Measurements from ENCODE around the gene SV2C.
"Not testable (repeated sequence)": the region's sequence is repeated elsewhere in the genome, so short reads cannot be mapped to it uniquely, and the experiment has no call there.

Gene SV2C

GRCh38 chr5:76197726-76198125, 114.5 kb downstream of the SV2C start:
- in situ Hi-C loops (cut with HindIII; ENCODE audit: low sequenced_read_pairs) = no loop called here

GRCh38 chr5:76199336-76200318, 116.4 kb downstream of the SV2C start:
- in situ Hi-C loops (cut with HindIII; ENCODE audit: low sequenced_read_pairs) = no loop called here

GRCh38 chr5:76202182-76202581, 119.0 kb downstream of the SV2C start:
- in situ Hi-C loops (cut with HindIII; ENCODE audit: low sequenced_read_pairs) = no loop called here

DNA sequence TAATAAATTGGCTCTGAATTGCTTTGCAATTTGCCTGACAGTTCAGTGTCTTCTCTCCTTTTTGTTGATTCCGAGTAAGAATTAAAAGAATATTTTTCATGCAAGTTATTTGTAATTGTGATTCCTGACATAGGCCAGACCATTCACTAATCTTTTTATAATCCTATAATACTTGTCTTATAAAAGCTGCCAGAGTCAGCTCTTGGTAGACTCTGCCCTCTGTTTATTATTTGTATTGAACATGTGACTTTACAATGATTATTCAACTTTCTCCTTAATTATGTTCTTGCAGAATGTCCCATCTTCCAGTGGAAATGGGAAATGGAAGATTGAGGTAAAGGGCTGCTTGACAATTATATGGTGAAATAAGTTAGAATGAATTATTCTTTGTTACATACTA, 121.0 kb downstream of the SV2C start:
- in situ Hi-C loops (cut with HindIII; ENCODE audit: low sequenced_read_pairs) = no loop called here

- in situ Hi-C loops (cut with HindIII; ENCODE audit: low sequenced_read_pairs) = no loop called here
Measured at GRCh38 chr5:76204713-76205112, 121.5 kb downstream of the SV2C start.

GRCh38 chr5:76207120-76207519, 123.9 kb downstream of the SV2C start:
- in situ Hi-C loops (cut with HindIII; ENCODE audit: low sequenced_read_pairs) = no loop called here

- in situ Hi-C loops (cut with HindIII; ENCODE audit: low sequenced_read_pairs) = no loop called here
Measured at GRCh38 chr5:76209297-76209696, 126.1 kb downstream of the SV2C start.

DNA sequence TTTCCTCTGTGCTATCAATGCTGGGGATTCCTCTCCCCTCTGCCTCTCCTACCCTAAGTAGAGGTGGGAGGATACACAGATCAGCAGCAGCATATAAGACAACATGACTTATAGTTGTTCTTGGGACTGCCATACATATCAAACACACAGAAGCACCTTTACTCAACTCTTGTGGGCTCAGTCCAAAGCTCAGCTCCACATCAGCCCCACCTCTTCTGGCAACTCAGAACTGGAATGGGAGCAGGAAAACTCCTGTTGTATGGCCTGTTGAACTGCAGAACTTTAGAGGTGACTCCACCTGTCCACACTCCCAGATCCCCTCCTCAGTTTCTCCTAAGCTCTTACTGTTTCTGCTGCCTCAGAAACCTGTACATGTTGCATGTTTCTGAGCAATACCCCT, 127.8 kb downstream of the SV2C start:
- in situ Hi-C loops (cut with HindIII; ENCODE audit: low sequenced_read_pairs) = loop anchor here (5.0 kb wide), 1 partner anchor 84 kb away; no protein-coding TSS in a partner anchor

- in situ Hi-C loops (cut with HindIII; ENCODE audit: low sequenced_read_pairs) = loop anchor here (5.0 kb wide), 1 partner anchor 87 kb away; no protein-coding TSS in a partner anchor
Measured at GRCh38 chr5:76213858-76214257, 130.7 kb downstream of the SV2C start.

DNA sequence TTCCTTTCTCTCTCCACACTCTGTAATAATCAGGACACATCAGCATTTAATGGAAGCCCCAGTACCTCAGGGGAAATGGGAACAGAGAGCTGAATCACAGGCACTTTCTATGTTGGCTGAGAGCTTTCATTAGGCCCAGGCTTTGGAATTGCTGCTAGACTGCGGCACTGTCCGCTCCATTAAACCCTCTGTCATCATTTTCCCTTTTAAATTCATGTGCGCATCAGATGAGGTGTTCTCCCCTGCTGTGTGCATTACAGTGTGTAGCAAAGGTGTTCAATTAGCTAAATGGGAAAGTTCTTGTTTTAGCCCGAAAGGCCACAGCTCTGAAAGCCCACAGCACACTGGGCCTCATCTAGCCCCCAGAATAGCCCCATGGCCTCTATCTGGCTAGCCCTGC, 133.6 kb downstream of the SV2C start:
- in situ Hi-C loops (cut with HindIII; ENCODE audit: low sequenced_read_pairs) = no loop called here

GRCh38 chr5:76219636-76220035, 136.5 kb downstream of the SV2C start:
- in situ Hi-C loops (cut with HindIII; ENCODE audit: low sequenced_read_pairs) = no loop called here

DNA sequence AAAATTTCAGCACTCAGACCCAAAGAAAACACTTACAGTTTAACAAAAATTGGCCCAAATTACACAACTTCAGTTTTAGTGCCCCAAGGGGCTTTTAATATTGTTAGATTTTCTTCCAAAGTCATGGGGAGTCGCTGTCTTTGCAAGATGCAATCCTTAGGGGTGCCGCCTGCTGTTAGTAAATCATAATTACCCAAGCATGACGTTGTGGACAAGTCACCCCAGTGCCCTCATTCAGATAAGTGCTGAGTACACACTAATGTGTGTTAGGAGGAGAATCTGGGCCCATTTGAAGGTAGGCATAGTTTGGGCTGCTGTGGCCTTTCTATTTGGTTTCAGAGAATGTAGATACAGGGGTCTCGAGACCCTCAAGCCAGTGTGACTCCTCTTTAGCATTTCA, 138.1 kb downstream of the SV2C start:
- in situ Hi-C loops (cut with HindIII; ENCODE audit: low sequenced_read_pairs) = no loop called here

DNA sequence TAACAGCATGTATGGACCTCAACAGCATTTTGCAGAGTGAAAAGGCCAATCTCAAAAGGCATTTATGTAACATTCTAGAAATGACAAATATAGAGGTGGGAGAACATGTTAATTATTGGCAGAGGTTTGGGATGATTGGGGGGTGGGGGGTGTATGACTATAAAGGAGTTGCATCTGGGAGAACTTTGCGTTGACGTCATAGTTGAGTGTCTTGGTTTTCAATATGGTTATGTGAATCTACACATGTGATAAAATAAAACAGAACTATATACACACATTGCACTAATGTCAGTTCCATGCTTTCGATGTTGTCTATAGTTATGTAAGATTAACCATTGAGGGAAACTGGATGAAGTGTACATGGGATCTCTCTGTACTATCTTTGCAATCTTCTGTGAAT, 139.1 kb downstream of the SV2C start:
- in situ Hi-C loops (cut with HindIII; ENCODE audit: low sequenced_read_pairs) = no loop called here

- in situ Hi-C loops (cut with HindIII; ENCODE audit: low sequenced_read_pairs) = no loop called here
Measured at GRCh38 chr5:76223696-76224095, 140.5 kb downstream of the SV2C start.

- in situ Hi-C loops (cut with HindIII; ENCODE audit: low sequenced_read_pairs) = no loop called here
Measured at GRCh38 chr5:76224898-76225297, 141.7 kb downstream of the SV2C start.

- in situ Hi-C loops (cut with HindIII; ENCODE audit: low sequenced_read_pairs) = no loop called here
Measured at GRCh38 chr5:76225336-76225735, 142.2 kb downstream of the SV2C start.

DNA sequence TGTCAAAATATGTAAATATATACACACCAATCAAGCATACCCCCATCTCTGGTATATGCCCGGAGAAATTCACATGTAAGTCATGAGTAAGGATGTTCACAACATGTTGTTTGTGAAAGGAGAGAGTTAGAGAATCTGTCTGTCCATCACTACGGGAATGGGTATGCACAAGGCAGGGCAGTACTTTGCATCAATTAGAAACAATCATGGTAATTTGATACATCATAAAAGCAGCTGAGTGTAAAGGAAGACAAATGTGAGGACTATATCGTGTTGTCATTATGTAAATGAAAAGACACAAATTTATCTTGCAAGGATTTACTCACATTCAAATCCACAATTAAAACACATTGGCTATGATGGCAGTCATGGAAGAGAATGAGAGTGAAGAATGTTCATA, 146.7 kb downstream of the SV2C start:
- in situ Hi-C loops (cut with HindIII; ENCODE audit: low sequenced_read_pairs) = no loop called here

- in situ Hi-C loops (cut with HindIII; ENCODE audit: low sequenced_read_pairs) = no loop called here
Measured at GRCh38 chr5:76230711-76231285, 147.6 kb downstream of the SV2C start.

DNA sequence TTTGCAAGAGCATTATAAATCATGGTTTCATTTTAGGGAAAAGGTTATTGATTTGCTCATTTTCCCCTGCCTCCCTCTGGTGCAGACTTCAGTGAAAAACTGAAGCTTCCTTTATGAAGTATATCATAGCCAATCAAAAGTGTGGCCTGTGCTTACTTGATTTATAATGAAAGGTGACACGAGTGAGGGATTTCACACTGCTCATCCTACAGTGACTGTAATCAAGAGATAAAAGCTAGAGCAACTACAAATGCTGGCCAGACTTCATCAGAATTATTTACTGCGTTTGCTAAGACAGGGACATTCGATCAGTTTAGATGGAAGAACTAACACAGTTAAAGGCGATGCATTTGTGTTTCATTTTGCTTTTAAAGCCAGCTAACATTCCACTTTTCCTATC, 151.5 kb downstream of the SV2C start:
- in situ Hi-C loops (cut with HindIII; ENCODE audit: low sequenced_read_pairs) = no loop called here

- in situ Hi-C loops (cut with HindIII; ENCODE audit: low sequenced_read_pairs) = no loop called here
Measured at GRCh38 chr5:76236684-76237083, 153.5 kb downstream of the SV2C start.

GRCh38 chr5:76240336-76240735, 157.2 kb downstream of the SV2C start:
- in situ Hi-C loops (cut with HindIII; ENCODE audit: low sequenced_read_pairs) = no loop called here

GRCh38 chr5:76242155-76242554, 159.0 kb downstream of the SV2C start:
- in situ Hi-C loops (cut with HindIII; ENCODE audit: low sequenced_read_pairs) = not testable (repeated sequence)
